Memory B cell (primary cell): Measurements from ENCODE around the gene NR3C1.

Source experiments
- ATAC-seq: fragments of 150-1000 bp; cut with Tn5 transposase; 2 replicates; pipeline ENCODE4 v1.10.0; 2021; ENCODE audit warnings: low read depth, mild to moderate bottlenecking, moderate library complexity
- DNase-seq, 2 donors: peaks; one replicate each; pipeline ENCODE4 v3.0.0; 2022; ENCODE audit warnings: low spot score in 2 of 2
- H3K27ac Mint-ChIP-seq: one replicate; pipeline ENCODE4 v1.8.0; 2022; ENCODE audit warnings: mild to moderate bottlenecking, moderate library complexity, mixed read lengths
- H3K27me3 Mint-ChIP-seq: one replicate; pipeline ENCODE4 v1.8.0; 2022; ENCODE audit warnings: mixed read lengths
- H3K36me3 Mint-ChIP-seq: one replicate; pipeline ENCODE4 v1.8.0; 2022; ENCODE audit warnings: mild to moderate bottlenecking, mixed read lengths
- H3K4me1 Mint-ChIP-seq: one replicate; pipeline ENCODE4 v1.8.0; 2022; ENCODE audit warnings: mixed read lengths
- H3K4me3 Mint-ChIP-seq: one replicate; pipeline ENCODE4 v1.8.0; 2022; ENCODE audit warnings: mild to moderate bottlenecking, moderate library complexity, mixed read lengths
- H3K9me3 Mint-ChIP-seq: one replicate; pipeline ENCODE4 v1.8.0; 2022; ENCODE audit warnings: mixed read lengths

Gene NR3C1

DNA sequence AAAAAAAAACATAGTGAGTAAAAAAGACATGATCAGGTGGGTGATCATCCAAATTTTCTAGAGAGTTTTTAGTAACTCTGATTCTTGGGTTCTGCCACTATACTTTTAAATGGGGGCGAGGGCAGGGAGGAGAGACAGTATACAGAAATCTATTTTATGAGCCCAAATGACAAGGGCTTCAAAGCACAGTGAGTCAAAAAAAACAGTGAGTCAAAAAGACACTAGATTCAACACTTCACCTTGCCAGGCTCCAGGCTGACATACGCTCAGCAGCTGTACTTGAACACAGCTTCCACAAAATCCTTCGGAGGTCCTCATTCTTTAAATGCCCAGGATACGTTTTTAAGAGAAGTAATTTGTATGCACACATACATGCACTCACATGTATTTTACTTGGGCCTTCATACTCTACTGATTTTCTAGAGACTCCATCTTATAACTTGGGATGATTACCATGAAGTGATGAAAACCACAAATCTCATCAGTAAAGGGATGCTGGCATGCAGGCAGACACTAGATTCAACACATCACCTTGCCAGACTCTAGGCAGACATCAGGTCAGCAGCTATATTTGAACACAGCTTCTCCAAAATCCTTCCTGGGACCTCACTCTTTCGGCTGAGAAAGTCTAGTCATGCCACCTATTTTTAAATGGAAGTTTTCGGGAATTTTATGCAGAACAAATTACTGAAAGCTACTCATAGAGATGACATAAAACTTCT lies 28.8 kb downstream of the NR3C1 start:
- H3K27me3 Mint-ChIP-seq: no peaks in the 10 kb centered on the region
- no peaks in the 10 kb centered on the region for H3K9me3 Mint-ChIP-seq
- H3K36me3 Mint-ChIP-seq: peaks cover 13% of the 10 kb centered on the region
- no peak for ATAC-seq
- no peak overlapping the region for H3K27ac Mint-ChIP-seq
- H3K4me3 Mint-ChIP-seq: no peak overlapping the region
- peaks cover 35% of the 10 kb centered on the region for H3K4me1 Mint-ChIP-seq
- no peak for DNase-seq

- ATAC-seq: no peak
- peaks cover 22% of the 10 kb centered on the region for H3K36me3 Mint-ChIP-seq
- no peak overlapping the region for H3K4me3 Mint-ChIP-seq
- peaks cover 36% of the 10 kb centered on the region for H3K4me1 Mint-ChIP-seq
- H3K27me3 Mint-ChIP-seq: no peaks in the 10 kb centered on the region
- no peak overlapping the region for H3K27ac Mint-ChIP-seq
- no peak for DNase-seq
- no peaks in the 10 kb centered on the region for H3K9me3 Mint-ChIP-seq
Observed at GRCh38 chr5:143373076-143373475, 30.4 kb downstream of the NR3C1 start.

GRCh38 chr5:143372187-143372829 lies 31.2 kb downstream of the NR3C1 start:
- H3K27me3 Mint-ChIP-seq: no peaks in the 10 kb centered on the region
- no peak overlapping the region for H3K27ac Mint-ChIP-seq
- peaks cover 30% of the 10 kb centered on the region for H3K4me1 Mint-ChIP-seq
- H3K36me3 Mint-ChIP-seq: peaks cover 21% of the 10 kb centered on the region
- ATAC-seq (no peak), DNase-seq (no peak)
- no peaks in the 10 kb centered on the region for H3K9me3 Mint-ChIP-seq
- no peak overlapping the region for H3K4me3 Mint-ChIP-seq

- DNase-seq (no peak), ATAC-seq (no peak)
- Mint-ChIP-seq H3K9me3 (peaks cover 2% of the 10 kb centered on the region), H3K36me3 (peaks cover 26% of the 10 kb centered on the region), H3K4me3 (no peak overlapping the region), H3K4me1 (peaks cover 30% of the 10 kb centered on the region), H3K27me3 (no peaks in the 10 kb centered on the region), H3K27ac (peak overlapping the region; percentile 17)
Observed at GRCh38 chr5:143370440-143370839, 33.0 kb downstream of the NR3C1 start.

DNA sequence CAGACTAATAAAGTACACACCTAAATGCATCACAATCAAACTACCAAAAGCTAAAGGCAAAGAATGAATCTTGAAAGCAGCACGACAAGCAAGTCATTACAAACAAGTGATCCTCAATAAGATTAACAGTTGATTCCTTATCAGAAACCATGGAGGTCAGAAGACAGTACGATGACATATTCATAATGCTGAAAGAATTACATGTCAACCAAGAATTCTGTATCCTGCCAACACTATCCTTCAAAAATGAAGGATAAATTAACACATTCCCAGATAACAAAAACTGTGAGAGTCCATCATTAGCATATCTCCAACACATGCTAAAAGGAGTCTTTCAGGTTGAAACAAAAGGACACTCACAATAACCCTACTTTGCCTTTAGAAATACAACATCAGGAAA lies 39.4 kb downstream of the NR3C1 start:
- H3K27ac Mint-ChIP-seq: peak overlapping the region; percentile 58
- H3K4me3 Mint-ChIP-seq: no peak overlapping the region
- peaks cover 26% of the 10 kb centered on the region for H3K36me3 Mint-ChIP-seq
- ATAC-seq: no peak
- H3K4me1 Mint-ChIP-seq: peaks cover 59% of the 10 kb centered on the region
- H3K27me3 Mint-ChIP-seq: no peaks in the 10 kb centered on the region
- no peak for DNase-seq
- peaks cover 10% of the 10 kb centered on the region for H3K9me3 Mint-ChIP-seq

DNA sequence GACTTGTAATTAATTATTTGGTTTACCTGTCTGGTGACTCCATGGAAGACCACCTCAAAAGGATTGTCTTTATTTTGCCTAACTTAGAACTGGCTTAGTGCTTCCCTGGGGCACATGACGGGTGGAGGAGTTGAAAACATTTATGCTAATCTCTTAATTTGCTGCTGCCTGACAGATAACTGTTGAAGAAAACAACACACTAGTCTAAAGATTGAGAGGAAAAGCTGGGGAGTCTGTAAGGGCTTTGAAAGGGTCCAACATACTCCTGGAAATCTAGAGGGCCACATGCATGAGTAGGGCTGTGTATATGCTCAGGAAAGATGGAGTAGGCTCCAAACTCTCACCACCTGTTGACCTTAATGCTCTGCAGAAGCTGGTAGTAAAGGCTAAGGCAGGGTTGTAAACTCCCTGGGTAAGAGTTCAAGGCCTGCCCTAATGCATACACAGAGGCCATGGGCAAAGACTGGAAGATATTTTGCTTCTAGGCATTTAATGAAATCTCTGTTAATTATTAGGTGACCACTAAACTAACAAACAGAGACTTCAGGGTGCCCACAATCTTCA lies 40.7 kb downstream of the NR3C1 start:
- no peak for DNase-seq
- no peak for ATAC-seq
- Mint-ChIP-seq H3K27ac (peak overlapping the region; percentile 62), H3K4me1 (peaks cover 57% of the 10 kb centered on the region), H3K4me3 (no peak overlapping the region), H3K9me3 (peaks cover 10% of the 10 kb centered on the region), H3K36me3 (peaks cover 22% of the 10 kb centered on the region), H3K27me3 (no peaks in the 10 kb centered on the region)

DNA sequence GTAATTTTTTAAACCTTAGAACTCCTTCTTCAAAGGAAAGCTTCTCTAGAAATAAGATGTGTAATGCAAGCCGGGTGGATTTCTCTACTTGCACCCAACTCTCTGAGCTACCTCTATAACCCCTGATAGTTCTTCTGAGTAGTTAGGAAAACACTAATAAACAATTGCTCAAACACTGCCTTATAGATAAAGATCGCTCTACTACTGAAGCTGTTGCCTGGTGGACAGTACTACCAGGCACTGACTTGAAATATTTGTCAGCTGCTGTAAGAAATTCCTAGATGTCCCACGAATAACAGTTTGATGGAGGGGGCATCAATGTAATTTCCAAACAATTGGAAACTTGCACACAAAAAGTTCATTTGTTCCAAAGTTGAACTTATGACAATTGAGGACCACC lies 42.0 kb downstream of the NR3C1 start:
- H3K4me1 Mint-ChIP-seq: peaks cover 59% of the 10 kb centered on the region

DNA sequence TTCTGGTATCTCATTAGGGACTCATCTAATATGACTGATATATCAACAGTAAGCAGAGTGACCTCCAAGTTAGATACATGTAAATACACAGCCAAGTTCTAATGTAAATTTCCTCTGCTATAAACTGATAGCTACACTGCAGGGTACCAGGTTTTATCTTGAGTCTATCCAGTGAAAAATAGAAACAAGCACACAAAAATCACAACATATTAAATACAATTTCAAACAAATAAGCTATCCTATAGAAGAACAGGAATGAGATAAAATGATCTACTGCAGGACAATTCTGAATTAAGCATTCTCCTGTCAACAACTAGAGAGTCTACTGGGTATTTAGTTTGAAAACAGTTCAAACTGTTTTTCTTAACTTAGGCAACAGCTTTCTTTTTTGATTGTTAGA lies 42.7 kb downstream of the NR3C1 start:
- peaks cover 16% of the 10 kb centered on the region for H3K36me3 Mint-ChIP-seq
- ATAC-seq (no peak), DNase-seq (no peak)
- H3K27ac Mint-ChIP-seq: peak overlapping the region; percentile 65
- H3K27me3 Mint-ChIP-seq: no peaks in the 10 kb centered on the region
- no peak overlapping the region for H3K4me3 Mint-ChIP-seq
- peaks cover 8% of the 10 kb centered on the region for H3K9me3 Mint-ChIP-seq
- H3K4me1 Mint-ChIP-seq: peaks cover 55% of the 10 kb centered on the region

More for the DNA sequence above, 42.0 kb downstream of the NR3C1 start:
- no peaks in the 10 kb centered on the region for H3K27me3 Mint-ChIP-seq
- H3K27ac Mint-ChIP-seq: no peak overlapping the region
- peaks cover 18% of the 10 kb centered on the region for H3K36me3 Mint-ChIP-seq
- H3K9me3 Mint-ChIP-seq: peaks cover 10% of the 10 kb centered on the region
- no peak for DNase-seq
- H3K4me3 Mint-ChIP-seq: no peak overlapping the region
- no peak for ATAC-seq

GRCh38 chr5:143359869-143360268 lies 43.6 kb downstream of the NR3C1 start:
- DNase-seq (no peak), ATAC-seq (no peak)
- Mint-ChIP-seq H3K36me3 (peaks cover 13% of the 10 kb centered on the region), H3K27me3 (no peaks in the 10 kb centered on the region), H3K9me3 (peaks cover 5% of the 10 kb centered on the region), H3K27ac (no peak overlapping the region), H3K4me1 (peaks cover 52% of the 10 kb centered on the region), H3K4me3 (no peak overlapping the region)

GRCh38 chr5:143356855-143357583 lies 46.5 kb downstream of the NR3C1 start:
- Mint-ChIP-seq H3K9me3 (no peaks in the 10 kb centered on the region), H3K27ac (no peak overlapping the region), H3K36me3 (peaks cover 5% of the 10 kb centered on the region), H3K4me3 (no peak overlapping the region), H3K27me3 (no peaks in the 10 kb centered on the region), H3K4me1 (peaks cover 48% of the 10 kb centered on the region)
- DNase-seq (no peak), ATAC-seq (no peak)

GRCh38 chr5:143355710-143356109 lies 47.8 kb downstream of the NR3C1 start:
- Mint-ChIP-seq H3K36me3 (peaks cover 5% of the 10 kb centered on the region), H3K27me3 (no peaks in the 10 kb centered on the region), H3K4me1 (peaks cover 39% of the 10 kb centered on the region), H3K4me3 (no peak overlapping the region), H3K27ac (no peak overlapping the region), H3K9me3 (no peaks in the 10 kb centered on the region)
- no peak for DNase-seq
- ATAC-seq: peak; percentile 46

- Mint-ChIP-seq H3K36me3 (peaks cover 5% of the 10 kb centered on the region), H3K27ac (peak overlapping the region; percentile 90)
- ATAC-seq: peak; percentile 62
Observed at GRCh38 chr5:143354025-143354424, 49.5 kb downstream of the NR3C1 start.

GRCh38 chr5:143352691-143353090 lies 50.8 kb downstream of the NR3C1 start:
- no peaks in the 10 kb centered on the region for H3K27me3 Mint-ChIP-seq
- ATAC-seq: peak; percentile 32

More at GRCh38 chr5:143354025-143354424, 49.5 kb downstream of the NR3C1 start:
- Mint-ChIP-seq H3K9me3 (no peaks in the 10 kb centered on the region), H3K4me3 (peak overlapping the region; percentile 66), H3K27me3 (no peaks in the 10 kb centered on the region), H3K4me1 (peaks cover 31% of the 10 kb centered on the region)
- DNase-seq: no peak

More at GRCh38 chr5:143352691-143353090, 50.8 kb downstream of the NR3C1 start:
- H3K4me1 Mint-ChIP-seq: peaks cover 27% of the 10 kb centered on the region
- H3K4me3 Mint-ChIP-seq: peak overlapping the region; percentile 8
- no peaks in the 10 kb centered on the region for H3K9me3 Mint-ChIP-seq
- peaks cover 5% of the 10 kb centered on the region for H3K36me3 Mint-ChIP-seq
- no peak for DNase-seq
- peak overlapping the region; percentile 90 for H3K27ac Mint-ChIP-seq
